Amniotic epithelial cell (primary cell): ENCODE data around the gene GALNT5.
"Not testable (repeated sequence)": the region's sequence is repeated elsewhere in the genome, so short reads cannot be mapped to it uniquely, and the experiment has no call there.

ENCODE experiments used
- DNase-seq: peaks from one replicate; pipeline ENCODE4 v3.0.0-alpha.2; 2010; ENCODE audit warnings: low read depth

Gene GALNT5

GRCh38 chr2:157326698-157327097 is 69.2 kb downstream of the GALNT5 start:
- DNase-seq: no peak

DNA sequence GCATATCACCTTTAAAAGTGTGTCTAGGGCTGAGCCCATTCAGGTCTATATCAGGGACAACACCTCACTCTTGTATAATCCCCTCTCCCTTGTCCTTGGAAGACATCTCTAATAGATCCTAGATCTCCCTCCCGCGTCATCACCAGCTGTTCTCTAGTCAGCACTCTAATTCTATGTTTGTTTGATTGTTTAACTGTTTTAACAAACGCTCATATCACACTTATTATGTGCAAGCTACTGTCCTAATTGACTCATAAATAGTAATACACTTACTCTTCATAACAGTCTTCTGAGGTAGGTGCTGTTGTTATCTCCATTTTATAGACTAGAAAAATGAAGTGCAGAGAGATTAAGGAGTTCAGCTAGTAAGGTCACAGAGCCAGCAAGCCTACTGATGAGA is 69.7 kb downstream of the GALNT5 start:
- no peak for DNase-seq

GRCh38 chr2:157327621-157328500 is 70.4 kb downstream of the GALNT5 start:
- peak; percentile 53 for DNase-seq

- no peak for DNase-seq
Observed at GRCh38 chr2:157329524-157329923, 72.0 kb downstream of the GALNT5 start.

GRCh38 chr2:157333304-157334047 is 76.0 kb downstream of the GALNT5 start:
- no peak for DNase-seq

- DNase-seq: no peak
Observed at GRCh38 chr2:157334335-157334734, 76.8 kb downstream of the GALNT5 start.

DNA sequence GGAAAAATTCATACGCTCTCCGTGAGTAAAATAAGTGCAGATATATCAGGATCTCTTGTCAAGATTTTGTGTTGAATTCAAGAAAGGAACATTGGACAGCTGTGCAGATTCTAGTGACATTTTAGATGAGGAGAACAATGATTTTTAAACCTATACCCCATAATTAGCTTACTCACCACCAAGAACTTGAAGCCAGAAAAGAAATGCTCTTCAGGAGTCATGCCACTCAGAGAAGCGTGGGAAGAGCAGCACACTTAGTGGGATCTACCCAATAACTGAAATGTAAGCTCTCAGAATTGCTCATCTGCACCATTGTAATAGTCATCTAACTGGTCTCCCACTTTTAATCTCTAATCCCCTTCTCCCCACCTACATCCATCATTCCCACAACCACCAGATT is 77.3 kb downstream of the GALNT5 start:
- DNase-seq: no peak

GRCh38 chr2:157336137-157337010 is 78.9 kb downstream of the GALNT5 start:
- DNase-seq: peak; percentile 34

GRCh38 chr2:157337978-157338377 is 80.5 kb downstream of the GALNT5 start:
- DNase-seq: no peak

DNA sequence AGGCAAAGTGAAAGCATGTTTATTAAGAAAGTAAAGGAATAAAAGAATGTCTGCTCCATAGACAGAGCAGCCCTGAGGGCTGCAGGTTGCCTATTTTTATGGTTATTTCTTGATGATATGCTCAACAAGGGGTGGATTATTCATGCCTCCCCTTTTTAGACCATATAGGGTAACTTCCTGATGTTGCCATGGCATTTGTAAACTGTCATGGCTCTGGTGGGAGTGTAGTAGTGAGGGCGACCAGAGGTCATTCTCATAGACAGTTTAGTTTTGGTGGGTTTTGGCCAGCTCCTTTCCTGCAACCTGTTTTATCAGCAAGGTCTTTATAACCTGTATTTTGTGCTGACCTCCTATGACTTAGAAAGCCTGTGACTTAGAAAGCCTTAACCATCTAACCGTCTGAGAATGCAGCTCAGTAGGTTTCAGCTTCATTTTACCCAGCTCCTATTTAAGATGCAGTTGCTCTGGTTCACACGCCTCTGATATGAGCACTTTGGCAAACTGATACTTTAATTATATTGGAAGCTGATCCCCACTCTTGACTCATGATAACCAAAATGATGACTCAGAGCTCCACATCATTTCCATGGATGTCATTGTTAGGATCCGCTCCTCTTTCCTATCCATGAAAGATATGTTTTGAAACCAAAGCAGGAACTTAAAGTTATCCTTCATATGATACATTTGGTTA is 82.6 kb downstream of the GALNT5 start:
- DNase-seq: no peak

DNA sequence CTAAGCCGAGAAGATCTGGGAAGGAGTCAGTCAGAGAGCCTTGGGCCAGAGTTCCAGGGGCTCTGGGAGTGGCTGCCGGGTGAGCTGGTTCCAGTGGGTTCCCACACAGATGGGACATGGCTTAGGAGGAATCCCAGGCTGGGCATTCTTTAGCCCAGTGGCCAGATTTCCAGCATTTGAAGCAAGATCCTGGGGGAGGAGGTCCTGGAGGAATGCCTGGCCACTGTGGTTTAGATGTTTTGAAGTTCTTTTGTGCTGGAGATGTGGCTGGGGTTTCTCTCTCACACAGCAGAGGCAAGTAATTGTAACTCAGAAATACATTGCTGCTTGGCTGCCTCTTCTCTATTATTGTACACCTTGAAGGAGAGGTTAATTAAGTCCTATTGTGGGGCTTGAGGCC is 83.9 kb downstream of the GALNT5 start:
- DNase-seq: not testable (repeated sequence)

- no peak for DNase-seq
Observed at GRCh38 chr2:157345647-157346389, 88.3 kb downstream of the GALNT5 start.

GRCh38 chr2:157348291-157348921 is 90.9 kb downstream of the GALNT5 start:
- DNase-seq: no peak

DNA sequence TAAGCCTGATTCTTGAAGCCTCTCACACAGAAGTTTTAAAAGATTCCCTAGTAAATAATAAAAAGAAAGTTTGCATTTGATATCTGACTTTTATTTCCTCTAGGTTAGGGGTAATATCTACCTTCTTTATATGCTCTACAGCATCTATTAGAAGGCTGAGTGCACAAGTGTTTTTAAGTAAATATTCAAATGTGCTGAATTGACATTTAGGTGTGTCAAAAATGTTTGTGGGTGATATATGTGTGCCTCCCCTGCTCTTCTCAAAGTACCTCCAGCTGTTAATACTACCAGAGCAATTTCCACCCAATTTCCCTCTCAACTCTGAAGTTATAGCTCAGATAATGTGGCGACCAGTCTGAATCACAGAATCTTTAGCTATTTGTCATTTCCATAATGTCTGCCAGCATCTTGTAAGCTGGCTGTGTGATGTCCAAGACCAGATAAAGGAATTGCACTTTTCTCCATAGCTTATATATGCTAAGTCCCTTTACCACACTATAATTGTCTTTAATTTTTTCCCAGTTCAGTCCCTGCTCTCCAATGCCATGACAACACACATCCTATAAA is 92.5 kb downstream of the GALNT5 start:
- no peak for DNase-seq

DNA sequence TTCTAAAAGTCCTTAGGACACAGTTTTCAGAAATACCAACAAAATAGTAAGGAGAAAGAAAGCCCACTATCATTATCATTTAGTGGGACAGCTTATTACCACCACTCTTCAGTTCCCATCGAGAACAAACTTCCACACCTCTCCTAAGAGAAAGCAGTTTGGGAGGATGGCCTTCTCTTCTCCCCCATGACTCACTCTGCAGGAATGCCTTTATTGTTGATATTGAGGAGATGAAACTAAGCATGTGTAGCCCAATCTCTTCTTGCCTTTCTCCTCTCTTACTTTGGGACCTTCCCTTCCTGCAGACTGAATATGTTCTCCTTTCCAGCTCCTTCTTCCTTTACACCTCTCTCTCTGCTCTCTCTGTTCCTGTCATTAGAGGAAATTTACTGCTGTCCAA is 98.1 kb downstream of the GALNT5 start:
- DNase-seq: no peak

DNA sequence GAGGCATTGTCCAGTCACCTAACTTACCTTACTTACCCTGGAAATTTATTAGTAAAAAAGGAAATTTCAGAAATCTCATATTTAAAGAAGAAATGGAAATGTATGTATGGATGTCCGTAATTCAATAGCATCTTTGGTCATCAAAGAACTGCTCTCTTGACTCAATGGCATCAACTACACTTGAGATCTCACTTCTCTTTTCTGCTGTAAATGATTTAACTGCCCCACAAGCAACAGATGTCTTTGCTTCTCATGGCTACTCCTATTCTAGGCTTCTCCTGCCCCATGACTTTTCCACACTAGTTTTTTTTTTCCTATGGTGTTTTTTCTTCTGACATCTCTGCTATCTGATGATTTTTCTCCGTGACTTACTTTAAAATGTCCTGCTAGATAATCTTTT is 102.1 kb downstream of the GALNT5 start:
- no peak for DNase-seq

DNA sequence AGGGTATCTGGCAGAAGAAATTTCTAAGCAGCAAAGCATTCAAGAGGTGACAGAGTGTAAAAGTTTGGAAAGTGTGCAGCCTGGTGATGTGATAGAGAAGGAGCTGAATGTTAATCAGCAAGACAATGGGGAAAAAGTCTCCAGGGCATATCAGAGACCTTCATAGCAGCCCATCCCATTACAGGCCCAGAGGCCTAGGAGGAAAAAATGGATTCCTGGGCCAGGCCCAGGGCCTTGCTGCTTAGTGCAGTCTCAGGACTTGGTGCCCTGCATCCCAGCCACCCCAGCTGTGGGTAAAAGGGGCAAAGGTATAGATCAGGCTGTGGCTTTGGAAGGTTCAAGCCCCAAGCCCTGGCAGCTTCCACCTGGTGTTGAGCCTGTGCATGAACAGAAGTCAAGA is 104.0 kb downstream of the GALNT5 start:
- DNase-seq: no peak

DNA sequence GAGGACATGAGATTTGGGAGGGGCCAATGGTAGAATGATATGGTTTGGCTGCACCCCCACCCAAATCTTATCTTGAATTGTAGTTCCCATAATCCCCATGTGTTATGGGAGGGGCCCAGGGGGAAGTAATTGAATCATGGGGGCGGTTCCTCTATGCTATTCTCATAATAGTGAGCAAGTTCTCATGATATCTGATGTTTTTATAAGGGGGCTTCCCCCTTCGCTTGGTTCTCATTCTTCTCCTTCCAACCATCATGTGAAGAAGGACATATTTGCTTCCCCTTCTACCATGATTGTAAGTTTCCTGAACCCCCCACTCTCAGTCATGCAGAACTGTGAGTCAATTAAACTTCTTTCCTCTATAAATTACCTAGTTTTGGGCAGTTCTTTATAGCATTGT is 105.1 kb downstream of the GALNT5 start:
- DNase-seq: no peak

- DNase-seq: no peak
Observed at GRCh38 chr2:157363612-157364101, 106.2 kb downstream of the GALNT5 start.
